Mucosa of descending colon (tissue), 3 donors: ENCODE results near the gene S1PR3. TPM values are rescaled to one million over a fixed set of nuclear protein-coding genes. Genes with fewer than 3 reads are reported as not detected.

Experiments used
- ATAC-seq: fragments of 200-7000 bp; cut with Tn5 transposase; one replicate; pipeline ENCODE4 v1.9.1; 2020; ENCODE audit warnings: mild to moderate bottlenecking, moderate library complexity
- DNase-seq, 3 donors: peaks; one replicate each; pipeline ENCODE4 v3.0.0-alpha.2; 2020
- H3K36me3 ChIP-seq: fragments of 200-600 bp; one replicate; pipeline ENCODE4 v1.8.0; 2021; ENCODE audit warnings: low read depth, mild to moderate bottlenecking
- H3K4me1 ChIP-seq: fragments of 200-600 bp; one replicate; pipeline ENCODE4 v1.8.0; 2021; ENCODE audit warnings: low read depth, mild to moderate bottlenecking
- H3K4me3 ChIP-seq: fragments of 200-600 bp; one replicate; pipeline ENCODE4 v1.8.0; 2021; ENCODE audit warnings: mild to moderate bottlenecking
- H3K9me3 ChIP-seq: fragments of 200-600 bp; one replicate; pipeline ENCODE4 v1.8.0; 2021; ENCODE audit warnings: mild to moderate bottlenecking
- CTCF ChIP-seq: fragments of 200-600 bp; IDR thresholded peaks from one replicate; pipeline ENCODE4 v1.8.0; 2022; ENCODE audit warnings: antibody characterized with exemption, mild to moderate bottlenecking
- intact Hi-C, 2 donors: fragments of 100-400 bp; cut with DNase I in 1 of 2; cut with micrococcal nuclease in 1 of 2; formaldehyde crosslinking; loops; one replicate each; pipeline versions ENCODE4 v1.11.0 to v1.11.1; 2022; cut with DNase I, micrococcal nuclease
- total RNA-seq, 3 donors: library from RNA; stranded (reverse); fragmentation: NEBNext Ultra II Directional in 2 of 3; extraction: Animal tissue kit (Norgen Biotek cat#: 25700) in 2 of 3; gene quantifications; one replicate each; pipeline versions ENCODE4 v1.2.1 to v1.2.4, GENCODE V29; 2021 to 2023
- donor health status: DM: no; HTN: no; CAD: no; lungs with moderate emphysema.
- donor health status: DM: no; HTN: no; CAD: no.
- donor health status: DM: no; HTN: yes; CAD: no.

S1PR3 gene
- total RNA-seq, 3 donors from 2014 or later, result 0.87 to 12.2 (median 3.0) TPM

GRCh38 chr9:88976890-88977257 is 14.4 kb upstream of the S1PR3 start:
- no peak for TF ChIP-seq CTCF
- ATAC-seq, result no peak

GRCh38 chr9:88978034-88978433 is 13.2 kb upstream of the S1PR3 start:
- no peaks in the 10 kb centered on the region for H3K36me3 ChIP-seq
- intact Hi-C loops, result no loop called here
- no peak for ATAC-seq
- H3K4me3 ChIP-seq, result no peak overlapping the region
- TF ChIP-seq CTCF, result no peak
- H3K4me1 ChIP-seq, result no peaks in the 10 kb centered on the region
- no peaks in the 10 kb centered on the region for H3K9me3 ChIP-seq
- DNase-seq, result no peak

More at GRCh38 chr9:88976890-88977257, 14.4 kb upstream of the S1PR3 start:
- no peaks in the 10 kb centered on the region for H3K4me1 ChIP-seq
- no peaks in the 10 kb centered on the region for H3K9me3 ChIP-seq
- DNase-seq, result no peak
- H3K36me3 ChIP-seq, result no peaks in the 10 kb centered on the region
- intact Hi-C loops, result no loop called here
- H3K4me3 ChIP-seq, result no peak overlapping the region

GRCh38 chr9:88979021-88979420 is 12.2 kb upstream of the S1PR3 start:
- H3K9me3 ChIP-seq, result no peaks in the 10 kb centered on the region
- DNase-seq (no peak), ATAC-seq (no peak)
- intact Hi-C loops, result no loop called here
- TF ChIP-seq CTCF, result no peak
- H3K36me3 ChIP-seq, result no peaks in the 10 kb centered on the region
- H3K4me3 ChIP-seq, result no peak overlapping the region
- H3K4me1 ChIP-seq, result no peaks in the 10 kb centered on the region

GRCh38 chr9:88979791-88980190 is 11.5 kb upstream of the S1PR3 start:
- no peaks in the 10 kb centered on the region for H3K36me3 ChIP-seq
- intact Hi-C loops, result no loop called here
- no peak for DNase-seq

GRCh38 chr9:88980740-88981203 is 10.5 kb upstream of the S1PR3 start:
- intact Hi-C loops, result no loop called here
- no peaks in the 10 kb centered on the region for H3K36me3 ChIP-seq
- ATAC-seq, result no peak

More at GRCh38 chr9:88979791-88980190, 11.5 kb upstream of the S1PR3 start:
- Histone ChIP-seq H3K9me3 (no peaks in the 10 kb centered on the region), H3K4me1 (no peaks in the 10 kb centered on the region), H3K4me3 (no peak overlapping the region)
- ATAC-seq, result no peak
- no peak for TF ChIP-seq CTCF

More at GRCh38 chr9:88980740-88981203, 10.5 kb upstream of the S1PR3 start:
- DNase-seq, result no peak
- no peaks in the 10 kb centered on the region for H3K9me3 ChIP-seq
- no peaks in the 10 kb centered on the region for H3K4me1 ChIP-seq
- H3K4me3 ChIP-seq, result no peak overlapping the region
- no peak for TF ChIP-seq CTCF
